GM12878 (cell line): Measurements from ENCODE around the gene ADAM10. TPM values are rescaled to one million over a fixed set of nuclear protein-coding genes. Genes with fewer than 3 reads are reported as not detected.

ENCODE experiments used
- ATAC-seq: fragments of 200-7000 bp; cut with Tn5 transposase; 3 replicates; pipeline ENCODE4 v1.9.1; 2020; ENCODE audit warnings: mild to moderate bottlenecking, moderate library complexity
- BruUV-seq: library from RNA; stranded (reverse); fragments of 400-500 nt; replicated peaks from 2 replicates; lab custom pipeline; 2021; lab: Mats Ljungman, UMichigan
- CTCF ChIA-PET: fragments of 300-600 bp; sonication (Branson Sonifier 250); formaldehyde crosslinking; extraction: SDS; loops from one replicate; lab custom pipeline; 2021; ENCODE audit warnings: inconsistent platforms; lab: Yijun Ruan, JAX
- POLR2A ChIA-PET: fragments of 350-600 bp; formaldehyde crosslinking; extraction: SDS; loops from one replicate; lab custom pipeline; 2021; ENCODE audit warnings: inconsistent platforms; lab: Charles Lee
- RAD21 ChIA-PET: fragments of 300-600 bp; sonication (Branson Sonifier 250); formaldehyde crosslinking; loops from one replicate; lab custom pipeline; 2023; ENCODE audit warnings: antibody characterized with exemption; ENCODE audit not compliant: unreplicated experiment; lab: Charles Lee
- SMC1A ChIA-PET: fragments of 300-600 bp; sonication (Branson Sonifier 250); formaldehyde crosslinking; loops from one replicate; lab custom pipeline; 2023; ENCODE audit not compliant: unreplicated experiment, uncharacterized antibody; lab: Charles Lee
- DNase-seq: peaks from one replicate; pipeline ENCODE4 v3.0.0-alpha.2; 2011; ENCODE audit warnings: low read depth, low spot score
- FAIRE-seq: peaks from 3 replicates; lab custom pipeline; 2011; peaks lifted over from hg19 to GRCh38; lab: Jason Lieb, UNC
- H2AFZ ChIP-seq: 2 replicates; pipeline ENCODE4 v1.6.0; 2011; ENCODE audit warnings: low read depth, low read length, control low read depth; ENCODE audit not compliant: control insufficient read depth
- H3K27ac ChIP-seq: 2 replicates; pipeline ENCODE4 v1.5.1; 2011; ENCODE audit warnings: control low read depth; ENCODE audit not compliant: control insufficient read depth, insufficient read depth
- H3K27me3 ChIP-seq, 2 experiments: replicated peaks in 1 of 2; 2 replicates each; pipeline versions ENCODE4 v1.6.0 to v1.6.1; 2011; ENCODE audit warnings: low read length in 1 of 2; ENCODE audit not compliant: control insufficient read depth in 2 of 2, insufficient read depth in 2 of 2
- H3K36me3 ChIP-seq, 2 experiments: 2 replicates each; pipeline ENCODE4 v1.5.1; 2011; ENCODE audit warnings: low read length in 1 of 2; ENCODE audit not compliant: control insufficient read depth in 2 of 2, insufficient read depth in 2 of 2
- H3K4me1 ChIP-seq: 2 replicates; pipeline ENCODE4 v1.6.1; 2011; ENCODE audit warnings: mild to moderate bottlenecking, low read length, moderate library complexity, mixed read lengths; ENCODE audit not compliant: control insufficient read depth, insufficient read depth
- H3K4me2 ChIP-seq: 2 replicates; pipeline ENCODE4 v1.6.0; 2011; ENCODE audit warnings: control low read depth; ENCODE audit not compliant: control insufficient read depth, insufficient read depth
- H3K4me3 ChIP-seq: fragments of 200-600 bp; sonication (generic); 2 replicates; pipeline ENCODE4 v1.5.1; 2016
- H3K79me2 ChIP-seq: 2 replicates; pipeline ENCODE4 v1.6.0; 2011; ENCODE audit warnings: low read length; ENCODE audit not compliant: control insufficient read depth, insufficient read depth
- H3K9ac ChIP-seq: 2 replicates; pipeline ENCODE4 v1.8.0; 2011; ENCODE audit warnings: low read length, control low read depth, mixed read lengths; ENCODE audit not compliant: control insufficient read depth, insufficient read depth
- H3K9me3 ChIP-seq: replicated peaks from 3 replicates; pipeline ENCODE4 v1.5.1; 2011; ENCODE audit warnings: mild to moderate bottlenecking, low read length; ENCODE audit not compliant: control insufficient read depth, insufficient read depth
- H4K20me1 ChIP-seq: 2 replicates; pipeline ENCODE4 v1.6.0; 2011; ENCODE audit not compliant: control insufficient read depth, insufficient read depth
- BACH1 ChIP-seq: fragments of 450-650 bp; IDR thresholded peaks from 2 replicates; pipeline ENCODE4 v1.6.1; 2017; ENCODE audit warnings: mild to moderate bottlenecking, borderline replicate concordance
- CHD4 ChIP-seq: fragments of 200-600 bp; sonication (generic); IDR thresholded peaks from 2 replicates; pipeline ENCODE4 v1.6.1; 2016; ENCODE audit warnings: mild to moderate bottlenecking
- ESRRA ChIP-seq: IDR thresholded peaks from 2 replicates; pipeline ENCODE4 v1.6.1; 2012; ENCODE audit warnings: mild to moderate bottlenecking, low read length, improper control_type of control experiment
- HDGF ChIP-seq: fragments of 450-650 bp; IDR thresholded peaks from 2 replicates; pipeline ENCODE4 v1.6.1; 2016; ENCODE audit warnings: antibody characterized with exemption
- KDM1A ChIP-seq: fragments of 200-600 bp; sonication (generic); IDR thresholded peaks from 2 replicates; pipeline ENCODE4 v1.6.1; 2016; ENCODE audit warnings: borderline replicate concordance
- MLLT1 ChIP-seq: fragments of 450-650 bp; IDR thresholded peaks from 2 replicates; pipeline ENCODE4 v1.6.1; 2016; ENCODE audit warnings: mild to moderate bottlenecking
- PKNOX1 ChIP-seq: fragments of 450-650 bp; IDR thresholded peaks from 2 replicates; pipeline ENCODE4 v1.6.1; 2016; ENCODE audit warnings: mild to moderate bottlenecking
- RELB ChIP-seq: fragments of 450-650 bp; IDR thresholded peaks from 2 replicates; pipeline ENCODE4 v1.6.1; 2017; ENCODE audit warnings: low read depth, mild to moderate bottlenecking, moderate library complexity
- RUNX3 ChIP-seq: IDR thresholded peaks from 2 replicates; pipeline ENCODE4 v1.6.1; 2012; ENCODE audit warnings: low read length, inconsistent platforms
- SUPT20H ChIP-seq: IDR thresholded peaks from 2 replicates; pipeline ENCODE4 v1.6.1; 2011; ENCODE audit warnings: low read depth, mild to moderate bottlenecking, low read length, moderate library complexity, borderline replicate concordance; ENCODE audit not compliant: control insufficient read depth
- ZNF24 ChIP-seq: fragments of 450-650 bp; IDR thresholded peaks from 2 replicates; pipeline ENCODE4 v1.6.1; 2017; ENCODE audit warnings: antibody characterized with exemption, mild to moderate bottlenecking
- ZZZ3 ChIP-seq: IDR thresholded peaks from 2 replicates; pipeline ENCODE4 v1.6.1; 2011; ENCODE audit warnings: low read depth; ENCODE audit not compliant: control insufficient read depth, insufficient read length
- WGBS: methylation state at CpG from one replicate; pipeline ENCODE4 v1.1.6; 2016; ENCODE audit warnings: low lambda C conversion rate; ENCODE audit not compliant: insufficient replicate concordance, insufficient coverage; ENCODE audit errors: missing lambda C conversion rate; 5-methylcytosine and 5-hydroxymethylcytosine counted together
- in situ Hi-C: fragments of 300-500 bp; cut with MboI; formaldehyde crosslinking; loops from 9 replicates; pipeline ENCODE4 v1.14.3; 2018; ENCODE audit warnings: mixed read lengths
- intact Hi-C: fragments of 100-400 bp; cut with micrococcal nuclease; formaldehyde crosslinking; loops from one replicate; pipeline ENCODE4 v1.14.2; 2022; ENCODE audit not compliant: unreplicated experiment
- polyA plus RNA-seq, 11 experiments: library from polyadenylated mRNA; depleted of rRNA in 4 of 11; unstranded in 6 of 11; stranded (reverse) in 5 of 11; fragments of >200 nt; fragmentation: Nextera tagmentation in 4 of 11; fragmentation: Illumina TruSeq in 1 of 11; extraction: Ambion mirVana in 4 of 11; extraction: Trizol in 1 of 11; gene quantifications; 1 replicate in 1 of 11; 2 replicates in 10 of 11; pipeline versions ENCODE4 v1.2.1 to v1.2.3, GENCODE V29; 2011 to 2016; ENCODE audit warnings: inconsistent platforms in 2 of 11, missing spikeins in 2 of 11, low read depth in 1 of 11
- total RNA-seq, 4 experiments: library from RNA; depleted of rRNA in 3 of 4; stranded (reverse); fragments of >200 nt in 3 of 4; fragmentation: Illumina TruSeq in 1 of 4; extraction: Trizol in 1 of 4; gene quantifications; 2 replicates each; pipeline versions ENCODE4 v1.2.1 to v1.2.3, GENCODE V29; 2013 to 2021
- TF ChIP-seq, protein P1 (sequence below): fragments of 450-650 bp; IDR thresholded peaks from 2 replicates; pipeline ENCODE4 v1.6.1; 2017; ENCODE audit warnings: borderline replicate concordance
- TF ChIP-seq, protein P2 (sequence below): IDR thresholded peaks from 2 replicates; pipeline ENCODE4 v1.6.1; 2012; ENCODE audit warnings: low read depth, low read length, improper control_type of control experiment
- TF ChIP-seq, protein P3 (sequence below): fragments of 450-650 bp; formaldehyde crosslinking; IDR thresholded peaks from 2 replicates; pipeline ENCODE4 v1.5.0; 2022; ENCODE audit warnings: mild to moderate bottlenecking, missing genetic modification characterization

Gene ADAM10
- total and polyA plus RNA-seq, 10 of the 15 experiments (the other 5 are each of a cell fraction or from before 2014, with no cell fraction given) = 10.0 to 88.9 (median 51.7) TPM

DNA sequence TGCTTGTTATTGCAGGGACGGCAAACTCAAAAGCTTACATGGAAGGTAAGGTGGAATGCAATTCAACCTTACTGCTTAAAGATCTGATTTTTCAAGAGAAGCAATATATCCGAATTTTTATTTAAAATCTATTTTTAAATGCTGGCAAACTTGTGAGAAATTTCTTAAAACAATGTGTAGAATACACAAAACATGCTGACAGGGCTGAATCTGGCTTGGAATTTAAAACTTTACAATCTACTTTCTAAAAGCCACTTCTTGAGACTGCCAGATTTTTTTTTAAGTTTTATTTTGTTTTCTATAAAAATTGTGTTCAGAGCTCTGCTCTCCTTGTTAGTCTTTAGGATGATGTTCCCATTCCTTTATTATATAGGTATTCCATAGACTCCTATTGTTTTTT lies 146.7 kb downstream of the ADAM10 start:
- RAD21 ChIA-PET = no interaction called here
- FAIRE-seq (no peak), ATAC-seq (no peak), DNase-seq (no peak)
- intact Hi-C loops = no loop called here
- no peaks in the 10 kb centered on the region for H3K4me1 ChIP-seq
- SMC1A ChIA-PET = no interaction called here
- no peak overlapping the region for H2AFZ ChIP-seq
- 84% methylated on average over 2 of the region's 2 CpGs for WGBS
- H3K27ac ChIP-seq = no peak overlapping the region
- in situ Hi-C loops = no loop called here
- H3K36me3 ChIP-seq = peaks cover 1 to 21% of the 10 kb centered on the region in 2 experiments; a peak in 3 of 4 replicates
- CTCF ChIA-PET = no interaction called here
- no peaks in the 10 kb centered on the region for H3K27me3 ChIP-seq
- no peak overlapping the region for H3K4me2 ChIP-seq
- H3K79me2 ChIP-seq = no peaks in the 10 kb centered on the region
- no peaks in the 10 kb centered on the region for H4K20me1 ChIP-seq
- POLR2A ChIA-PET = no interaction called here
- no peak overlapping the region for H3K4me3 ChIP-seq
- no peak overlapping the region for H3K9ac ChIP-seq
- no TSS peak for BruUV-seq
- no peaks in the 10 kb centered on the region for H3K9me3 ChIP-seq
- no peak for TF ChIP-seq ESRRA
- TF ChIP-seq PKNOX1 = no peak
- TF ChIP-seq MLLT1 = no peak
- TF ChIP-seq RUNX3 = no peak
- no peak for TF ChIP-seq SUPT20H
- no peak for TF ChIP-seq RELB
- no peak for TF ChIP-seq ZZZ3
- TF ChIP-seq BACH1 = no peak
- TF ChIP-seq ZNF24 = no peak
- no peak for TF ChIP-seq CHD4
- no peak for TF ChIP-seq KDM1A
- TF ChIP-seq, protein P1, sequence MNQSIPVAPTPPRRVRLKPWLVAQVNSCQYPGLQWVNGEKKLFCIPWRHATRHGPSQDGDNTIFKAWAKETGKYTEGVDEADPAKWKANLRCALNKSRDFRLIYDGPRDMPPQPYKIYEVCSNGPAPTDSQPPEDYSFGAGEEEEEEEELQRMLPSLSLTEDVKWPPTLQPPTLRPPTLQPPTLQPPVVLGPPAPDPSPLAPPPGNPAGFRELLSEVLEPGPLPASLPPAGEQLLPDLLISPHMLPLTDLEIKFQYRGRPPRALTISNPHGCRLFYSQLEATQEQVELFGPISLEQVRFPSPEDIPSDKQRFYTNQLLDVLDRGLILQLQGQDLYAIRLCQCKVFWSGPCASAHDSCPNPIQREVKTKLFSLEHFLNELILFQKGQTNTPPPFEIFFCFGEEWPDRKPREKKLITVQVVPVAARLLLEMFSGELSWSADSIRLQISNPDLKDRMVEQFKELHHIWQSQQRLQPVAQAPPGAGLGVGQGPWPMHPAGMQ = no peak
- no peak for TF ChIP-seq HDGF
- TF ChIP-seq, protein P2, sequence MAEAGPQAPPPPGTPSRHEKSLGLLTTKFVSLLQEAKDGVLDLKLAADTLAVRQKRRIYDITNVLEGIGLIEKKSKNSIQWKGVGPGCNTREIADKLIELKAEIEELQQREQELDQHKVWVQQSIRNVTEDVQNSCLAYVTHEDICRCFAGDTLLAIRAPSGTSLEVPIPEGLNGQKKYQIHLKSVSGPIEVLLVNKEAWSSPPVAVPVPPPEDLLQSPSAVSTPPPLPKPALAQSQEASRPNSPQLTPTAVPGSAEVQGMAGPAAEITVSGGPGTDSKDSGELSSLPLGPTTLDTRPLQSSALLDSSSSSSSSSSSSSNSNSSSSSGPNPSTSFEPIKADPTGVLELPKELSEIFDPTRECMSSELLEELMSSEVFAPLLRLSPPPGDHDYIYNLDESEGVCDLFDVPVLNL = no peak
- TF ChIP-seq, protein P3, sequence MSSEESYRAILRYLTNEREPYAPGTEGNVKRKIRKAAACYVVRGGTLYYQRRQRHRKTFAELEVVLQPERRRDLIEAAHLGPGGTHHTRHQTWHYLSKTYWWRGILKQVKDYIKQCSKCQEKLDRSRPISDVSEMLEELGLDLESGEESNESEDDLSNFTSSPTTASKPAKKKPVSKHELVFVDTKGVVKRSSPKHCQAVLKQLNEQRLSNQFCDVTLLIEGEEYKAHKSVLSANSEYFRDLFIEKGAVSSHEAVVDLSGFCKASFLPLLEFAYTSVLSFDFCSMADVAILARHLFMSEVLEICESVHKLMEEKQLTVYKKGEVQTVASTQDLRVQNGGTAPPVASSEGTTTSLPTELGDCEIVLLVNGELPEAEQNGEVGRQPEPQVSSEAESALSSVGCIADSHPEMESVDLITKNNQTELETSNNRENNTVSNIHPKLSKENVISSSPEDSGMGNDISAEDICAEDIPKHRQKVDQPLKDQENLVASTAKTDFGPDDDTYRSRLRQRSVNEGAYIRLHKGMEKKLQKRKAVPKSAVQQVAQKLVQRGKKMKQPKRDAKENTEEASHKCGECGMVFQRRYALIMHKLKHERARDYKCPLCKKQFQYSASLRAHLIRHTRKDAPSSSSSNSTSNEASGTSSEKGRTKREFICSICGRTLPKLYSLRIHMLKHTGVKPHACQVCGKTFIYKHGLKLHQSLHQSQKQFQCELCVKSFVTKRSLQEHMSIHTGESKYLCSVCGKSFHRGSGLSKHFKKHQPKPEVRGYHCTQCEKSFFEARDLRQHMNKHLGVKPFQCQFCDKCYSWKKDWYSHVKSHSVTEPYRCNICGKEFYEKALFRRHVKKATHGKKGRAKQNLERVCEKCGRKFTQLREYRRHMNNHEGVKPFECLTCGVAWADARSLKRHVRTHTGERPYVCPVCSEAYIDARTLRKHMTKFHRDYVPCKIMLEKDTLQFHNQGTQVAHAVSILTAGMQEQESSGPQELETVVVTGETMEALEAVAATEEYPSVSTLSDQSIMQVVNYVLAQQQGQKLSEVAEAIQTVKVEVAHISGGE = no peak
